K562 (cell line): ENCODE data around the gene RAB3D. TPM values are rescaled to one million over a fixed set of nuclear protein-coding genes. Genes with fewer than 3 reads are reported as not detected.

Source experiments
- ARID1B ChIP-seq: fragments of 450-650 bp; IDR thresholded peaks from 2 replicates; pipeline ENCODE4 v1.6.1; 2016; ENCODE audit warnings: antibody characterized with exemption, mild to moderate bottlenecking, inconsistent platforms
- CBFA2T2 ChIP-seq: fragments of 450-650 bp; conservative IDR thresholded peaks from 2 replicates; pipeline ENCODE4 v1.6.1; 2017; ENCODE audit warnings: mild to moderate bottlenecking
- CREB1 ChIP-seq, 2 experiments: sonication (generic) in 1 of 2; formaldehyde crosslinking in 1 of 2; IDR thresholded peaks; 2 replicates each; pipeline versions ENCODE4 v1.6.1 to v1.8.0; 2012 to 2022; ENCODE audit warnings: inconsistent platforms in 1 of 2, mild to moderate bottlenecking in 1 of 2, missing genetic modification reagents in 1 of 2, moderate library complexity in 1 of 2
- CXXC5 ChIP-seq: fragments of 250-450 bp; sonication (Bioruptor Pico); IDR thresholded peaks from 2 replicates; pipeline ENCODE4 v1.8.0; 2022; ENCODE audit warnings: inconsistent platforms, mild to moderate bottlenecking, moderate library complexity
- E2F6 ChIP-seq, 2 experiments: IDR thresholded peaks; 2 replicates each; pipeline ENCODE4 v1.6.1; 2011; ENCODE audit warnings: borderline replicate concordance in 1 of 2, control low read depth in 1 of 2, low read depth in 1 of 2, low read length in 1 of 2, mild to moderate bottlenecking in 1 of 2, mixed read lengths in 1 of 2, moderate library complexity in 1 of 2; ENCODE audit not compliant: insufficient read depth in 1 of 2, insufficient read length in 1 of 2, poor library complexity in 1 of 2, severe bottlenecking in 1 of 2; ENCODE audit errors: extremely low read depth in 1 of 2
- EP400 ChIP-seq: fragments of 450-650 bp; IDR thresholded peaks from 2 replicates; pipeline ENCODE4 v1.6.1; 2017; ENCODE audit warnings: antibody characterized with exemption, mild to moderate bottlenecking, moderate library complexity
- GATA2 ChIP-seq: sonication (generic); formaldehyde crosslinking; IDR thresholded peaks from 2 replicates; pipeline ENCODE4 v1.4.0; 2020; ENCODE audit warnings: mild to moderate bottlenecking, missing genetic modification reagents
- HLTF ChIP-seq: fragments of 450-650 bp; IDR thresholded peaks from 2 replicates; pipeline ENCODE4 v1.6.1; 2016
- HMGN3 ChIP-seq: IDR thresholded peaks from 2 replicates; pipeline ENCODE4 v1.6.1; 2011; ENCODE audit warnings: borderline replicate concordance, low read depth, mild to moderate bottlenecking, mixed read lengths, low read length; ENCODE audit not compliant: insufficient read length; ENCODE audit errors: extremely low read depth
- MEF2D ChIP-seq: conservative IDR thresholded peaks from 2 replicates; pipeline ENCODE4 v1.6.1; 2016; ENCODE audit warnings: low read depth, missing genetic modification characterization, missing compliant biosample characterization
- MTA3 ChIP-seq: fragments of 450-650 bp; formaldehyde crosslinking; IDR thresholded peaks from 2 replicates; pipeline ENCODE4 v1.6.1; 2017; ENCODE audit warnings: mild to moderate bottlenecking, borderline replicate concordance
- MYC ChIP-seq, 2 experiments: fragments of 250-450 bp in 1 of 2; sonication (Bioruptor Pico) in 1 of 2; IDR thresholded peaks; 2 replicates each; pipeline versions ENCODE4 v1.5.1 to v1.6.1; 2012 to 2021; ENCODE audit warnings: low read depth in 2 of 2, borderline replicate concordance in 1 of 2, improper control_type of control experiment in 1 of 2, low read length in 1 of 2, mild to moderate bottlenecking in 1 of 2, moderate library complexity in 1 of 2
- NR3C1 ChIP-seq: sonication (generic); formaldehyde crosslinking; IDR thresholded peaks from 2 replicates; pipeline ENCODE4 v1.8.1; 2022; ENCODE audit warnings: missing genetic modification reagents
- NR4A1 ChIP-seq, 2 experiments: fragments of 250-450 bp in 1 of 2; fragments of 450-650 bp in 1 of 2; sonication (Bioruptor Pico) in 1 of 2; IDR thresholded peaks; 2 replicates each; pipeline versions ENCODE4 v1.4.0 to v1.6.1; 2016 to 2020; ENCODE audit warnings: mild to moderate bottlenecking in 2 of 2, missing compliant biosample characterization in 1 of 2, missing genetic modification characterization in 1 of 2, moderate library complexity in 1 of 2
- RFX5 ChIP-seq: IDR thresholded peaks from 2 replicates; pipeline ENCODE4 v1.6.1; 2011; ENCODE audit warnings: low read depth, mild to moderate bottlenecking, improper control_type of control experiment, low read length
- RNF2 ChIP-seq: sonication (generic); IDR thresholded peaks from 2 replicates; pipeline ENCODE4 v1.6.1; 2016
- TCF15 ChIP-seq: fragments of 250-450 bp; sonication (Bioruptor Pico); IDR thresholded peaks from 2 replicates; pipeline ENCODE4 v1.8.0; 2022; ENCODE audit warnings: moderate library complexity, mild to moderate bottlenecking, inconsistent platforms
- ZNF639 ChIP-seq, 2 experiments: fragments of 200-800 bp in 1 of 2; sonication (Bioruptor generic) in 1 of 2; sonication (generic) in 1 of 2; formaldehyde crosslinking in 1 of 2; IDR thresholded peaks in 1 of 2; conservative IDR thresholded peaks in 1 of 2; 2 replicates each; pipeline versions ENCODE4 v1.5.0 to v1.6.1; 2016 to 2020; ENCODE audit warnings: missing compliant biosample characterization in 1 of 2, missing genetic modification characterization in 1 of 2, missing genetic modification reagents in 1 of 2
- polyA plus RNA-seq, 8 experiments: library from polyadenylated mRNA; depleted of rRNA in 4 of 8; stranded (reverse) in 5 of 8; unstranded in 3 of 8; fragments of >200 nt; fragmentation: Nextera tagmentation in 2 of 8; fragmentation: Illumina TruSeq in 1 of 8; extraction: Ambion mirVana in 2 of 8; extraction: Trizol in 1 of 8; gene quantifications; 2 replicates each; pipeline versions ENCODE4 v1.2.1 to v1.2.3, GENCODE V29; 2011 to 2014; ENCODE audit warnings: inconsistent platforms in 1 of 8, missing spikeins in 1 of 8
- total RNA-seq, 7 experiments: library from RNA; depleted of rRNA in 6 of 7; stranded (reverse); fragments of >200 nt in 6 of 7; fragmentation: Illumina TruSeq in 2 of 7; extraction: Trizol in 2 of 7; gene quantifications; 2 replicates each; pipeline versions ENCODE4 v1.2.1 to v1.2.3, GENCODE V29; 2011 to 2021; ENCODE audit warnings: low replicate concordance in 1 of 7
- TF ChIP-seq, protein P1 (sequence below), 3 experiments: IDR thresholded peaks in 2 of 3; conservative IDR thresholded peaks in 1 of 3; 2 replicates each; pipeline ENCODE4 v1.5.1; 2011 to 2012; ENCODE audit warnings: low read length in 3 of 3, mild to moderate bottlenecking in 3 of 3, control low read depth in 2 of 3, improper control_type of control experiment in 1 of 3, inconsistent platforms in 1 of 3, low read depth in 1 of 3, mixed read lengths in 1 of 3, moderate library complexity in 1 of 3; ENCODE audit not compliant: insufficient read depth in 2 of 3

RAB3D gene
- total and polyA plus RNA-seq, 9 of the 15 experiments (the other 6 are each of a cell fraction or from before 2014, with no cell fraction given): 0.34 to 3.3 (median 1.3) TPM

DNA sequence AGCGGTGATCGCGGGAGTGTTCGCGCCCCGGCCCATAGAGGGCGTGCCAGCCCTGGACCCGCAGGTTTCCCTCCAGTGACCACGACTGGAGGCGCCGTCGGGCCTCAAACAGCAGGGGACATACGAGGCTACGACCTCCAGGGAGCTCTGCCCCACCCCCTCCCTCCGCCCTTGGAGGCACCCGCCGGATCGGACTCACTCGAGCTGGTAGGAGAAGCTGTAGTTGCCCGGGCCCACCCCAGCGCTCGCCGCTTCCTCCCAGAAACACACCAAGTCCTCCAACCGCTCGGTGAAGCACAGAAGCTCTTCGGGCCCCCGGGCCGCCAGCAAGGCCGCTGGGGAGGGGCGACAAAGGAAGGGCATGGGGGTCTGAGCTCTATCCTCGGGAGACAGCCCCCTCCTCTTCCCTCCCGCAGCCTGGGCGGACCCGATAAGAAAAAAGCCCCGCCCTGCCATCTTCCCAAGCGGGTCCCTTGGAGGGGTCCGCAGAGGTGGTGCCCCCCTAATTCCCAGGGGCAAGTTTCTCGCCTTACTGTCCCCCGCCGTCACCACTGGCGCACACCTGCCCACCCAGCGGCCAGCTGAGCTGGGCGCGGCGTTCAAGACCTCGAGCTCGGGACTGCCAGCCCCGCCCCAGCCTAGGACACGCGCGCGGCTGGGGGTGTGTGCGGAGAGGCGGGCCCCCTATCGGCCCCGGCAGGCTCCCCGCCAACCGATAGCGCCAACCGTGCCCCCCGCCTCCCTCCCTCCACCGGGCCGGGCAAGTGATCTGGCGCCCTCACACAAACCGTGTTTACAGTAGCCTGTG is 43.6 kb upstream of the RAB3D start (continued):
- TF ChIP-seq CBFA2T2 (peak; percentile 71), HLTF (0 out of 2 replicates have a peak, but pooled peaks have one; percentile 8), HMGN3 (peak; percentile 53), TCF15 (CRISPR knock-in tag) (peak; percentile 45; the same call in 1 of the 2 replicates), RNF2 (0 out of 2 replicates have a peak, but pooled peaks have one; percentile 12), CXXC5 (CRISPR knock-in tag) (peak; percentile 59), MEF2D (tag) (no peak), NR3C1 (no peak), CREB1 (IDR thresholded peaks at IDR 0.05) (peak; percentile 34; the same call in 1 of the 2 replicates), CREB1 (CRISPR knock-in tag; IDR thresholded peaks at IDR 0.05) (peak; percentile 38; the same call in 1 of the 2 replicates), E2F6 (IDR thresholded peaks at IDR 0.05; ENCODE audit: borderline replicate concordance in 1 of 2, extremely low read depth in 1 of 2, insufficient read depth in 1 of 2, insufficient read length in 1 of 2, low read depth in 1 of 2, low read length in 1 of 2, poor library complexity in 1 of 2, severe bottlenecking in 1 of 2) (peak; percentile 94 to 96), NR4A1 (CRISPR knock-in tag; IDR thresholded peaks at IDR 0.05) (no peak), NR4A1 (tag; IDR thresholded peaks at IDR 0.05) (no peak), RFX5 (no peak), ARID1B (peak; percentile 86), EP400 (peak; percentile 63; the same call in 1 of the 2 replicates), MTA3 (peak; percentile 87; the same call in 1 of the 2 replicates), ZNF639 (CRISPR knock-in tag; conservative IDR thresholded peaks at IDR 0.05 in 1 of 2, IDR thresholded peaks at IDR 0.05 in 1 of 2) (peak in 1 of 2 experiments; percentile 71; a peak in 2 of 4 replicates), MYC (IDR thresholded peaks at IDR 0.05; ENCODE audit: low read depth, low read length) (peak; percentile 57; the same call in 1 of the 2 replicates), MYC (CRISPR knock-in tag; IDR thresholded peaks at IDR 0.05; ENCODE audit: borderline replicate concordance, low read depth) (0 out of 2 replicates have a peak, but pooled peaks have one; percentile 61), GATA2 (CRISPR knock-in tag) (peak; percentile 16; the same call in 1 of the 2 replicates)
- TF ChIP-seq, protein P1, sequence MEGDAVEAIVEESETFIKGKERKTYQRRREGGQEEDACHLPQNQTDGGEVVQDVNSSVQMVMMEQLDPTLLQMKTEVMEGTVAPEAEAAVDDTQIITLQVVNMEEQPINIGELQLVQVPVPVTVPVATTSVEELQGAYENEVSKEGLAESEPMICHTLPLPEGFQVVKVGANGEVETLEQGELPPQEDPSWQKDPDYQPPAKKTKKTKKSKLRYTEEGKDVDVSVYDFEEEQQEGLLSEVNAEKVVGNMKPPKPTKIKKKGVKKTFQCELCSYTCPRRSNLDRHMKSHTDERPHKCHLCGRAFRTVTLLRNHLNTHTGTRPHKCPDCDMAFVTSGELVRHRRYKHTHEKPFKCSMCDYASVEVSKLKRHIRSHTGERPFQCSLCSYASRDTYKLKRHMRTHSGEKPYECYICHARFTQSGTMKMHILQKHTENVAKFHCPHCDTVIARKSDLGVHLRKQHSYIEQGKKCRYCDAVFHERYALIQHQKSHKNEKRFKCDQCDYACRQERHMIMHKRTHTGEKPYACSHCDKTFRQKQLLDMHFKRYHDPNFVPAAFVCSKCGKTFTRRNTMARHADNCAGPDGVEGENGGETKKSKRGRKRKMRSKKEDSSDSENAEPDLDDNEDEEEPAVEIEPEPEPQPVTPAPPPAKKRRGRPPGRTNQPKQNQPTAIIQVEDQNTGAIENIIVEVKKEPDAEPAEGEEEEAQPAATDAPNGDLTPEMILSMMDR (IDR thresholded peaks at IDR 0.05 in 2 of 3, conservative IDR thresholded peaks at IDR 0.05 in 1 of 3; ENCODE audit: insufficient read depth in 2 of 3, low read depth in 1 of 3, low read length in 3 of 3): peak; percentile 95 to 98 (median 96)
